NB4 (cell line): ENCODE results near the gene TMEM92.

Source experiments
- MYC ChIP-seq: IDR thresholded peaks from 2 replicates; pipeline ENCODE4 v1.6.1; 2011; ENCODE audit warnings: low read depth, low read length
- POLR2A ChIP-seq: IDR thresholded peaks from 2 replicates; pipeline ENCODE4 v1.6.1; 2011; ENCODE audit warnings: mild to moderate bottlenecking; ENCODE audit not compliant: insufficient read length; ENCODE audit errors: extremely low read depth
- TF ChIP-seq, protein P1 (sequence below): IDR thresholded peaks from one replicate; pipeline ENCODE4 v1.5.1; 2012; ENCODE audit warnings: low read depth, low read length
- TF ChIP-seq, protein P2 (sequence below): IDR thresholded peaks from 2 replicates; pipeline ENCODE4 v1.6.1; 2011; ENCODE audit warnings: low read depth, low read length

DNA sequence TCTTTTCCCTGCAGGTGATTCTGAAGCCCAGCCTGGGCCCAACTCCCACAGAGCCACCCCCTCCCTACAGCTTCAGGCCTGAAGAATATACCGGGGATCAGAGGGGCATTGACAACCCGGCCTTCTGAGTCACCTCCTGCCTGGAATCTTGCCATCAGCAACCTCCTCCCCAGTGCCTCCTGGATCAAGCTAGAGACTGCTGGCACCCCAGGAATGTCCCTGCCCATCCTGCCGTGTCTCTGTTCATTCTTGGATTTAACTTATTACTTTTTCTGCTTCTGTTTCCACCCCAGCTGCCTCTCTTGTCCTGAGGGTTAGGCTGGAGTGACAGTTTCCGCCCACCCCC is 4.9 kb downstream of the TMEM92 start:
- TF ChIP-seq, protein P1, sequence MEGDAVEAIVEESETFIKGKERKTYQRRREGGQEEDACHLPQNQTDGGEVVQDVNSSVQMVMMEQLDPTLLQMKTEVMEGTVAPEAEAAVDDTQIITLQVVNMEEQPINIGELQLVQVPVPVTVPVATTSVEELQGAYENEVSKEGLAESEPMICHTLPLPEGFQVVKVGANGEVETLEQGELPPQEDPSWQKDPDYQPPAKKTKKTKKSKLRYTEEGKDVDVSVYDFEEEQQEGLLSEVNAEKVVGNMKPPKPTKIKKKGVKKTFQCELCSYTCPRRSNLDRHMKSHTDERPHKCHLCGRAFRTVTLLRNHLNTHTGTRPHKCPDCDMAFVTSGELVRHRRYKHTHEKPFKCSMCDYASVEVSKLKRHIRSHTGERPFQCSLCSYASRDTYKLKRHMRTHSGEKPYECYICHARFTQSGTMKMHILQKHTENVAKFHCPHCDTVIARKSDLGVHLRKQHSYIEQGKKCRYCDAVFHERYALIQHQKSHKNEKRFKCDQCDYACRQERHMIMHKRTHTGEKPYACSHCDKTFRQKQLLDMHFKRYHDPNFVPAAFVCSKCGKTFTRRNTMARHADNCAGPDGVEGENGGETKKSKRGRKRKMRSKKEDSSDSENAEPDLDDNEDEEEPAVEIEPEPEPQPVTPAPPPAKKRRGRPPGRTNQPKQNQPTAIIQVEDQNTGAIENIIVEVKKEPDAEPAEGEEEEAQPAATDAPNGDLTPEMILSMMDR: no peak
- TF ChIP-seq, protein P2, sequence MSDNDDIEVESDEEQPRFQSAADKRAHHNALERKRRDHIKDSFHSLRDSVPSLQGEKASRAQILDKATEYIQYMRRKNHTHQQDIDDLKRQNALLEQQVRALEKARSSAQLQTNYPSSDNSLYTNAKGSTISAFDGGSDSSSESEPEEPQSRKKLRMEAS: no peak
- TF ChIP-seq MYC (no peak), POLR2A (no peak)
